ENCODE measurements around the gene KRTAP10-5.

KRTAP10-5 gene

DNA sequence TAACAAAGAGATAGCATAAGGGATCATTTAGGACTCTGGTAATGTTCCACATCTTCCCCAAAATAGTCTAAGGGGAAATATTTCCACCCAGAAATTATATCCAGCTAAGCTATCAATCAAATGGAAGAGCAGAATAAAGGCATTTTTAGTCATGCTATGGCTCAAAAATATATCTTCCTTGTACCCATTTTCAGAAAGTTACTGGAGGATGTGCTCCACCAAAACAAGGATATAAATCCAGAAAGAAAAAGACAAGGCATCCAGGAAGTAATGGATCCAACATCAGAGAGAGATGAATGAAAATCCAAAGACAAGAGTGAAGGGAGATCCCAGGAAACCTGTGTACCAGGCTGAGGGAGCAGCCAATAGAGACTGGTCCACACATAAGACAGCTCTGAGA lies 28.8 kb upstream of the KRTAP10-5 start:
- Histone ChIP-seq H3K4me3 (ENCODE audit: low read length) (no peak overlapping the region), H3K27ac (ENCODE audit: low read length) (no peak overlapping the region), H3K36me3 (replicated peaks; ENCODE audit: low read depth, low read length) (no peaks in the 10 kb centered on the region), H3K9me3 (ENCODE audit: insufficient read depth, low read length) (no peaks in the 10 kb centered on the region), H3K79me2 (ENCODE audit: low read length) (no peaks in the 10 kb centered on the region), H3K9ac (ENCODE audit: low read length) (no peak overlapping the region), H3K27me3 (ENCODE audit: low read depth, low read length) (no peaks in the 10 kb centered on the region; the same call in 1 of the 2 replicates), H2AFZ (ENCODE audit: low read depth, low read length) (no peak overlapping the region), H4K20me1 (ENCODE audit: insufficient read depth, low read length) (no peaks in the 10 kb centered on the region), H3K4me1 (ENCODE audit: low read length) (no peaks in the 10 kb centered on the region), H3K4me2 (ENCODE audit: low read length) (no peak overlapping the region)
- TF ChIP-seq, protein P1, sequence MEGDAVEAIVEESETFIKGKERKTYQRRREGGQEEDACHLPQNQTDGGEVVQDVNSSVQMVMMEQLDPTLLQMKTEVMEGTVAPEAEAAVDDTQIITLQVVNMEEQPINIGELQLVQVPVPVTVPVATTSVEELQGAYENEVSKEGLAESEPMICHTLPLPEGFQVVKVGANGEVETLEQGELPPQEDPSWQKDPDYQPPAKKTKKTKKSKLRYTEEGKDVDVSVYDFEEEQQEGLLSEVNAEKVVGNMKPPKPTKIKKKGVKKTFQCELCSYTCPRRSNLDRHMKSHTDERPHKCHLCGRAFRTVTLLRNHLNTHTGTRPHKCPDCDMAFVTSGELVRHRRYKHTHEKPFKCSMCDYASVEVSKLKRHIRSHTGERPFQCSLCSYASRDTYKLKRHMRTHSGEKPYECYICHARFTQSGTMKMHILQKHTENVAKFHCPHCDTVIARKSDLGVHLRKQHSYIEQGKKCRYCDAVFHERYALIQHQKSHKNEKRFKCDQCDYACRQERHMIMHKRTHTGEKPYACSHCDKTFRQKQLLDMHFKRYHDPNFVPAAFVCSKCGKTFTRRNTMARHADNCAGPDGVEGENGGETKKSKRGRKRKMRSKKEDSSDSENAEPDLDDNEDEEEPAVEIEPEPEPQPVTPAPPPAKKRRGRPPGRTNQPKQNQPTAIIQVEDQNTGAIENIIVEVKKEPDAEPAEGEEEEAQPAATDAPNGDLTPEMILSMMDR (IDR thresholded peaks at IDR 0.05; ENCODE audit: low read depth, low read length), result no peak
- TF ChIP-seq EZH2phosphoT487 (IDR thresholded peaks at IDR 0.05; ENCODE audit: low read depth), result no peak

DNA sequence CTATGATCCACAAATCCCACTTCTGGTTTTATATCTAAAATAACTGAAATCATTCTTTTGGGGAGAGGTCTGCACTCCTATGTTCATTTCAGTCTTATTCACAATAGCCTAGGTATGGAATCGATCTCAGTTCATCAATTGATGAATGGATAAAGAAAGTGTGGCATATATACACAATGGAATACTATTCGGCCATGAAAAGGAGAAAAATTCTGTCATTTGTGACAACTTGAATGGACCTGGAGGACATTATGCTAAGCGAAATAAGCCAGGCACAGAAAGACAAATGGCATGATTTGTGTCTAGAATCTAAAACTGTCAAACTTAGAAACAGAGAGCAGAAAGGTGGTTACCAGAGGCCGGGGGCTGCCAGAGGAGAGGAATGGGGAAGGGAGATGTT lies 26.1 kb upstream of the KRTAP10-5 start:
- H3K4me1 ChIP-seq (ENCODE audit: low read length), result no peaks in the 10 kb centered on the region
- H2AFZ ChIP-seq (ENCODE audit: low read depth, low read length), result no peak overlapping the region

DNA sequence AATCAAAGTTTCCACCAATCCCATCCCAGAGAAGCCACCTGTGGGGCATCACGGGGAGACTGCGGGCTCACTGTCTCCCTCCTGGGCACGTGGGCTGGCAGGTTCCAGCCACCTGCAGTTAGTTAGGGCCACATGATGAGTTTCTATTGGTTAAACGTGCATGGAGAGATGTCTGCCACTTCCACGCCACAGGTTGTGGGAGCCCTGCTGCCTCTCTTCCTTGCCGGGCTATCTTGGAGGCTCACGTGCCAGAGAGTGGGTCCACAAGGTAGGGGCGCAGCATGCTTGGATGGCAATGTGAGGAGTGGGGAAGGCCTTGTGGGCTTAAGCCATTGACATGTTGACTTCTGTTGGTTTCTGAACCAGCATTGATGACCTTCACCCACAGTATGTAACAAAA lies 23.5 kb upstream of the KRTAP10-5 start:
- no peaks in the 10 kb centered on the region for H4K20me1 ChIP-seq (ENCODE audit: insufficient read depth, low read length)
- no peaks in the 10 kb centered on the region for H3K9me3 ChIP-seq (ENCODE audit: insufficient read depth, low read length)
- TF ChIP-seq, protein P1 (IDR thresholded peaks at IDR 0.05; ENCODE audit: low read depth, low read length), result no peak
- TF ChIP-seq EZH2phosphoT487 (IDR thresholded peaks at IDR 0.05; ENCODE audit: low read depth), result no peak
- H3K27me3 ChIP-seq (ENCODE audit: low read depth, low read length), result no peaks in the 10 kb centered on the region; the same call in 1 of the 2 replicates
- H3K4me2 ChIP-seq (ENCODE audit: low read length), result no peak overlapping the region
- H3K4me3 ChIP-seq (ENCODE audit: low read length), result no peak overlapping the region
- H3K27ac ChIP-seq (ENCODE audit: low read length), result no peak overlapping the region
- no peak overlapping the region for H3K9ac ChIP-seq (ENCODE audit: low read length)
- no peak overlapping the region for H2AFZ ChIP-seq (ENCODE audit: low read depth, low read length)
- H3K36me3 ChIP-seq (replicated peaks; ENCODE audit: low read depth, low read length), result no peaks in the 10 kb centered on the region
- H3K79me2 ChIP-seq (ENCODE audit: low read length), result no peaks in the 10 kb centered on the region
- no peaks in the 10 kb centered on the region for H3K4me1 ChIP-seq (ENCODE audit: low read length)

More for the DNA sequence above, 26.1 kb upstream of the KRTAP10-5 start:
- Histone ChIP-seq H3K36me3 (replicated peaks; ENCODE audit: low read depth, low read length) (no peaks in the 10 kb centered on the region), H3K4me2 (ENCODE audit: low read length) (no peak overlapping the region), H3K9ac (ENCODE audit: low read length) (no peak overlapping the region), H4K20me1 (ENCODE audit: insufficient read depth, low read length) (no peaks in the 10 kb centered on the region), H3K27ac (ENCODE audit: low read length) (no peak overlapping the region), H3K4me3 (ENCODE audit: low read length) (no peak overlapping the region), H3K27me3 (ENCODE audit: low read depth, low read length) (no peaks in the 10 kb centered on the region; the same call in 1 of the 2 replicates), H3K9me3 (ENCODE audit: insufficient read depth, low read length) (no peaks in the 10 kb centered on the region), H3K79me2 (ENCODE audit: low read length) (no peaks in the 10 kb centered on the region)
- TF ChIP-seq, protein P1 (IDR thresholded peaks at IDR 0.05; ENCODE audit: low read depth, low read length), result no peak
- TF ChIP-seq EZH2phosphoT487 (IDR thresholded peaks at IDR 0.05; ENCODE audit: low read depth), result no peak

GRCh38 chr21:44603109-44603875 lies 22.9 kb upstream of the KRTAP10-5 start:
- no peaks in the 10 kb centered on the region; the same call in 1 of the 2 replicates for H3K27me3 ChIP-seq (ENCODE audit: low read depth, low read length)
- TF ChIP-seq, protein P1 (IDR thresholded peaks at IDR 0.05; ENCODE audit: low read depth, low read length), result no peak
- TF ChIP-seq EZH2phosphoT487 (IDR thresholded peaks at IDR 0.05; ENCODE audit: low read depth), result no peak
- no peaks in the 10 kb centered on the region for H4K20me1 ChIP-seq (ENCODE audit: insufficient read depth, low read length)
- no peak overlapping the region for H3K27ac ChIP-seq (ENCODE audit: low read length)
- no peaks in the 10 kb centered on the region for H3K36me3 ChIP-seq (replicated peaks; ENCODE audit: low read depth, low read length)
- no peak overlapping the region for H3K9ac ChIP-seq (ENCODE audit: low read length)
- H2AFZ ChIP-seq (ENCODE audit: low read depth, low read length), result no peak overlapping the region
- H3K4me2 ChIP-seq (ENCODE audit: low read length), result no peak overlapping the region
- H3K79me2 ChIP-seq (ENCODE audit: low read length), result no peaks in the 10 kb centered on the region
- H3K4me3 ChIP-seq (ENCODE audit: low read length), result no peak overlapping the region
- H3K9me3 ChIP-seq (ENCODE audit: insufficient read depth, low read length), result no peaks in the 10 kb centered on the region
- H3K4me1 ChIP-seq (ENCODE audit: low read length), result no peaks in the 10 kb centered on the region
